IMR-90 (cell line): Measurements from ENCODE around the gene TTC28. TPM values are rescaled to one million over a fixed set of nuclear protein-coding genes. Genes with fewer than 3 reads are reported as not detected.
"Not testable (repeated sequence)": the region's sequence is repeated elsewhere in the genome, so short reads cannot be mapped to it uniquely, and the experiment has no call there.

Source experiments
- ATAC-seq: fragments of 200-7000 bp; cut with Tn5 transposase; 2 replicates; pipeline ENCODE4 v1.9.1; 2020; ENCODE audit warnings: low read depth, mild to moderate bottlenecking, moderate library complexity
- BruUV-seq: library from RNA; stranded (reverse); fragments of 400-500 nt; replicated peaks from 2 replicates; lab custom pipeline; 2021; lab: Mats Ljungman, UMichigan
- CTCF ChIA-PET: fragments of 300-600 bp; formaldehyde crosslinking; extraction: SDS; loops from one replicate; lab custom pipeline; 2021; ENCODE audit warnings: antibody characterized with exemption; lab: Yijun Ruan, JAX
- POLR2A ChIA-PET: fragments of 300-600 bp; sonication (Branson Sonifier 250); formaldehyde crosslinking; loops from one replicate; lab custom pipeline; 2022; ENCODE audit warnings: antibody characterized with exemption; ENCODE audit not compliant: unreplicated experiment; lab: Charles Lee
- DNase-seq: peaks from one replicate; pipeline ENCODE4 v3.0.0; 2013
- H2AFZ ChIP-seq: replicated peaks from 2 replicates; pipeline ENCODE3; 2013; ENCODE audit warnings: low read length, mild to moderate bottlenecking; ENCODE audit not compliant: poor library complexity
- H2AK5ac ChIP-seq: 2 replicates; pipeline ENCODE4 v1.6.1; 2013; ENCODE audit warnings: low read depth, low read length, inconsistent platforms
- H2AK9ac ChIP-seq: replicated peaks from 2 replicates; pipeline ENCODE3; 2013; ENCODE audit warnings: mild to moderate bottlenecking, low read depth, low read length, moderate library complexity; ENCODE audit not compliant: poor library complexity
- H2BK120ac ChIP-seq: 2 replicates; pipeline ENCODE4 v1.6.1; 2013; ENCODE audit warnings: low read depth, low read length, inconsistent platforms
- H2BK15ac ChIP-seq: 3 replicates; pipeline ENCODE4 v1.6.1; 2013; ENCODE audit warnings: low read depth, low read length, inconsistent platforms
- H2BK20ac ChIP-seq: 2 replicates; pipeline ENCODE4 v1.6.1; 2013; ENCODE audit warnings: low read depth, mild to moderate bottlenecking, inconsistent platforms, low read length, moderate library complexity
- H2BK5ac ChIP-seq: 2 replicates; pipeline ENCODE4 v1.6.1; 2013; ENCODE audit warnings: mild to moderate bottlenecking, low read depth, low read length, inconsistent platforms; ENCODE audit not compliant: poor library complexity, severe bottlenecking
- H3K14ac ChIP-seq: replicated peaks from 2 replicates; pipeline ENCODE4 v1.6.1; 2013; ENCODE audit warnings: low read depth, low read length, inconsistent platforms
- H3K18ac ChIP-seq: 2 replicates; pipeline ENCODE4 v1.6.1; 2013; ENCODE audit warnings: low read depth, low read length, control low read depth
- H3K23ac ChIP-seq: 2 replicates; pipeline ENCODE4 v1.6.1; 2013; ENCODE audit warnings: low read depth, low read length, inconsistent platforms
- H3K27ac ChIP-seq: 2 replicates; pipeline ENCODE4 v1.5.1; 2013; ENCODE audit warnings: mild to moderate bottlenecking, control low read depth, low read length; ENCODE audit not compliant: insufficient read depth
- H3K27me3 ChIP-seq: 2 replicates; pipeline ENCODE4 v1.6.1; 2013; ENCODE audit warnings: low read length; ENCODE audit not compliant: control insufficient read depth, insufficient read depth
- H3K36me3 ChIP-seq: 2 replicates; pipeline ENCODE4 v1.6.1; 2013; ENCODE audit warnings: low read length, mixed read lengths; ENCODE audit not compliant: control insufficient read depth, insufficient read depth
- H3K4ac ChIP-seq: 2 replicates; pipeline ENCODE4 v1.6.1; 2013; ENCODE audit warnings: low read depth, low read length, inconsistent platforms
- H3K4me1 ChIP-seq: 2 replicates; pipeline ENCODE4 v1.6.1; 2013; ENCODE audit warnings: low read length, mixed read lengths; ENCODE audit not compliant: control insufficient read depth, insufficient read depth
- H3K4me2 ChIP-seq: 2 replicates; pipeline ENCODE4 v1.6.1; 2013; ENCODE audit warnings: low read depth, mild to moderate bottlenecking, control low read depth, low read length, moderate library complexity
- H3K4me3 ChIP-seq: 2 replicates; pipeline ENCODE4 v1.5.1; 2013; ENCODE audit warnings: low read depth, mild to moderate bottlenecking, control low read depth, low read length, moderate library complexity; ENCODE audit not compliant: insufficient read depth
- H3K56ac ChIP-seq: 2 replicates; pipeline ENCODE4 v1.6.1; 2013; ENCODE audit warnings: low read length, inconsistent platforms; ENCODE audit not compliant: insufficient read depth; ENCODE audit errors: extremely low read depth
- H3K79me1 ChIP-seq, 2 experiments: 2 replicates each; pipeline ENCODE4 v1.6.1; 2013; ENCODE audit warnings: low read length in 2 of 2, inconsistent platforms in 1 of 2, low read depth in 1 of 2
- H3K9ac ChIP-seq: 2 replicates; pipeline ENCODE4 v1.6.1; 2013; ENCODE audit warnings: low read depth, low read length, control low read depth
- H3K9me1 ChIP-seq: 2 replicates; pipeline ENCODE4 v1.6.1; 2013; ENCODE audit warnings: low read length, inconsistent platforms; ENCODE audit not compliant: insufficient read depth
- H3K9me3 ChIP-seq: 2 replicates; pipeline ENCODE4 v1.6.1; 2013; ENCODE audit warnings: low read length; ENCODE audit not compliant: control insufficient read depth, insufficient read depth
- H4K20me1 ChIP-seq: 2 replicates; pipeline ENCODE4 v1.6.1; 2013; ENCODE audit warnings: low read length, inconsistent platforms; ENCODE audit not compliant: insufficient read depth
- H4K5ac ChIP-seq: 2 replicates; pipeline ENCODE4 v1.6.1; 2013; ENCODE audit warnings: mild to moderate bottlenecking, low read depth, low read length, control low read depth
- H4K8ac ChIP-seq, 2 experiments: 2 replicates each; pipeline ENCODE4 v1.6.1; 2013; ENCODE audit warnings: low read depth in 2 of 2, low read length in 2 of 2, control low read depth in 1 of 2, inconsistent platforms in 1 of 2
- H4K91ac ChIP-seq: 2 replicates; pipeline ENCODE4 v1.6.1; 2013; ENCODE audit warnings: low read depth, low read length, inconsistent platforms; ENCODE audit not compliant: insufficient read depth
- WGBS, 2 experiments: methylation state at CpG; one replicate each; pipeline versions ENCODE4 v1.1.5 to v1.1.7; 2013; ENCODE audit warnings: missing lambda C conversion rate in 2 of 2; ENCODE audit not compliant: insufficient read length in 1 of 2; ENCODE audit errors: extremely low coverage in 2 of 2; 5-methylcytosine and 5-hydroxymethylcytosine counted together
- dilution Hi-C: fragments of 300-500 bp; cut with HindIII; formaldehyde crosslinking; loops from one replicate; pipeline ENCODE4 v1.14.3; 2018; ENCODE audit warnings: low sequenced_read_pairs; ENCODE audit not compliant: unreplicated experiment
- in situ Hi-C: fragments of 300-500 bp; cut with MboI; formaldehyde crosslinking; loops from 3 replicates; pipeline ENCODE4 v1.14.3; 2019; ENCODE audit warnings: low sequenced_read_pairs, inconsistent platforms, mixed read lengths
- intact Hi-C: fragments of 100-400 bp; cut with micrococcal nuclease; formaldehyde crosslinking; loops from 2 replicates; pipeline ENCODE4 v1.10.0; 2022
- polyA plus RNA-seq, 3 experiments: library from polyadenylated mRNA; depleted of rRNA; stranded (reverse); fragments of >200 nt; gene quantifications; 2 replicates each; pipeline ENCODE4 v1.2.3, GENCODE V29; 2012; ENCODE audit warnings: low replicate concordance in 1 of 3
- total RNA-seq: library from RNA; depleted of rRNA; stranded (reverse); fragments of >200 nt; gene quantifications from 2 replicates; pipeline ENCODE4 v1.2.3, GENCODE V29; 2012

The TTC28 gene
- total and polyA plus RNA-seq, 2 of the 4 experiments (the other 2 are of a cell fraction) = 5.6 to 13.3 TPM

DNA sequence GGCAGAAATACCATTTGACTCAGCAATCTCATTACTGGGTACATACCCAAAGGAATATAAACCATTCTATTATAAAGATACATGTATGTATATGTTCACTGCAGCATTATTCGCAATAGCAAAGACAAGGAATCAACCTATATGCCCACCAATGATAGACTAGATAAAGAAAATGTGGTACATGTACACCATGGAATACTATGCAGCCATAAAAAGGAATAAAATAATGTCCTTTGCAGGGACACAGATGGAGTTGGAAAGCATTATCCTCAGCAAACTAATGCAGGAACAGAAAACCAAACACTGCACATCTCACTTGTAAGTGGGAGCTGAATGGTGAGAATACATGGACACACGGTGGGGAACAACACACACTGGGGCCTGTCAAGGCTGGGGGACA, 167.3 kb downstream of the TTC28 start:
- H3K23ac ChIP-seq, BruUV-seq, H2BK15ac ChIP-seq, H4K91ac ChIP-seq, H3K27me3 ChIP-seq, H3K18ac ChIP-seq, H3K9me1 ChIP-seq, H3K9ac ChIP-seq, ATAC-seq, H4K8ac ChIP-seq, POLR2A ChIA-PET, H3K56ac ChIP-seq, H2BK20ac ChIP-seq, H2AK5ac ChIP-seq, H2AK9ac ChIP-seq, H3K9me3 ChIP-seq, intact Hi-C loops, H3K4me2 ChIP-seq, H3K27ac ChIP-seq, in situ Hi-C loops, DNase-seq, H3K4me1 ChIP-seq, H2BK5ac ChIP-seq, H3K79me1 ChIP-seq, H2AFZ ChIP-seq, H2BK120ac ChIP-seq, H4K5ac ChIP-seq, H3K4ac ChIP-seq, dilution Hi-C loops, H4K20me1 ChIP-seq, H3K36me3 ChIP-seq, H3K14ac ChIP-seq, H3K4me3 ChIP-seq: not testable (repeated sequence)
- CTCF ChIA-PET = interaction anchor here (0.7 kb wide), 1 partner anchor 9 kb away, joined by 3 read pairs; no protein-coding TSS in a partner anchor
- WGBS, 2 experiments = no CpG with 5 or more reads among the region's 2 CpGs
